Stomach (tissue), 4 donors: ENCODE data around the gene ZNF732.

Source experiments
- CTCF ChIP-seq, 7 experiments: fragments of 450-650 bp in 4 of 7; fragments of 200-600 bp in 3 of 7; sonication (generic) in 3 of 7; IDR thresholded peaks; one replicate each; pipeline ENCODE4 v1.5.1; 2016 to 2019; ENCODE audit warnings: antibody characterized with exemption in 7 of 7, control low read depth in 2 of 7, mild to moderate bottlenecking in 1 of 7
- POLR2AphosphoS5 ChIP-seq, 3 donors: sonication (generic); formaldehyde crosslinking; IDR thresholded peaks; one replicate each; pipeline ENCODE4 v1.6.1; 2016; ENCODE audit warnings: antibody characterized with exemption in 3 of 3

GRCh38 chr4:314296-314903 is 9.1 kb upstream of the ZNF732 start:
- TF ChIP-seq POLR2AphosphoS5 (IDR thresholded peaks at IDR 0.05) (no peak), CTCF (IDR thresholded peaks at IDR 0.05) (no peak)
